HG02759 (cell line): ENCODE measurements around the gene SCNN1B.

Experiments
- ATAC-seq: cut with Tn5 transposase; IDR thresholded peaks from one replicate; pipeline ENCODE4 v1.9.1; 2021; ENCODE audit warnings: mild to moderate bottlenecking, moderate library complexity; ENCODE audit not compliant: unreplicated experiment

Gene SCNN1B

DNA sequence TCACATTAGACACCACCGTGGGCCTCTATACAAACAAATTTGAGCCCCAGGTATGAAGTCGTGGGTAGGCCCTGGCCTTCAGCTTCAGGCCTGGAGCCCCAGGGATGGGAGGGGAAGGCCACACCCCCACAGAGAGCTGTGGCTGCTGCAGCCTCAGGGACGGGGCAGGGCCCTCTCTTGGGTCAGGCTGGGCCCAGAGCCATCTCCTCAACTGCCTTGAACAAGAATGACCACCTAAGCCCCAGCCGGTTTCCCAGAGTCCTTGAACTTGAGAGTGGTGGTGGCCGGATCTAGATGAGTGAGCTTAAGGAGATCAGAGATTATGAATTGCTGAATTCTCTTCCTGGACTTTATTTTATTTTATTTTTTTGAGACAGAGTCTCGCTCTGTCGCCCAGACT is 18.6 kb downstream of the SCNN1B start:
- ATAC-seq = no peak

GRCh38 chr16:23321206-23321875 is 19.2 kb downstream of the SCNN1B start:
- ATAC-seq = no peak

- ATAC-seq = peak; percentile 55
Observed at GRCh38 chr16:23323224-23324030, 21.3 kb downstream of the SCNN1B start.

DNA sequence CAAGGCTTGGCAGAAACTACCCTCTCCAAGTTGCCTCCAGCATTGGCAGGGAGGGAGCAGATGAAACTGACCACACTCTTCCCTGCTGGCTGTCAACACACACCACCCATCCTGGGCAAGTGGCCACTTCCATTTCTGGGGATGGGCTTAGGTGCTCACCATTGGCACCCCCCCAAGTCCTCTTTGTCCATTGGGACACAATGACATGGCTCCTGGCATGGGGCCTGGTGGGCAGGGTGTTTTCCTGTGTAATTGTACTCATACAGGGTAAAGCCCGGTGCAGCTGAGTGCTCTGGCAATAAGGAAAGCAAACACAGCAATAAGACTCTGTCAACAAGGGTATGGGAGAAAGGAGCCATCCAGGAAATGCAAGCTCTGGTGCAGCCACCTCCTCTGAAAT is 22.6 kb downstream of the SCNN1B start:
- ATAC-seq = no peak

GRCh38 chr16:23327836-23328235 is 25.7 kb downstream of the SCNN1B start:
- ATAC-seq = no peak

DNA sequence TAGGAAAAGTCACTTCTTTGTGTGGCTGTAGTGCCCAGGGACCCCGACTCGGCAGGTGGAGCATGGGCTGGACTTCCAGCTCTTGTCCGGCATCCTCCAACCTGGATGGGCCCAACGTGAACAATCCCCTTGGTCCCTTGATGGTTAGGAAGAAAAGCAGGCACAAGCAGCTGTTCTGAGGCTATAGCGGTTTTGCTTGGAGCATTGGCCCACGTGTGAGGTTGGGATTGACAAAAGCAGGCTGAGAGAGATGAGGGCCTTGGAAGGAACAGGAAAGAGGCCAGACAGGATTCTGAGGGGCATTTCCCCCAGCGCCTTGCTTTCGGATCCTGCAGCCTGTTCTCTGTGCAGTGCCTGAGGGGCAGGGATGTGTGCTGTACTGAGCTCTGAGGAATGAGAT is 28.1 kb downstream of the SCNN1B start:
- ATAC-seq = no peak

DNA sequence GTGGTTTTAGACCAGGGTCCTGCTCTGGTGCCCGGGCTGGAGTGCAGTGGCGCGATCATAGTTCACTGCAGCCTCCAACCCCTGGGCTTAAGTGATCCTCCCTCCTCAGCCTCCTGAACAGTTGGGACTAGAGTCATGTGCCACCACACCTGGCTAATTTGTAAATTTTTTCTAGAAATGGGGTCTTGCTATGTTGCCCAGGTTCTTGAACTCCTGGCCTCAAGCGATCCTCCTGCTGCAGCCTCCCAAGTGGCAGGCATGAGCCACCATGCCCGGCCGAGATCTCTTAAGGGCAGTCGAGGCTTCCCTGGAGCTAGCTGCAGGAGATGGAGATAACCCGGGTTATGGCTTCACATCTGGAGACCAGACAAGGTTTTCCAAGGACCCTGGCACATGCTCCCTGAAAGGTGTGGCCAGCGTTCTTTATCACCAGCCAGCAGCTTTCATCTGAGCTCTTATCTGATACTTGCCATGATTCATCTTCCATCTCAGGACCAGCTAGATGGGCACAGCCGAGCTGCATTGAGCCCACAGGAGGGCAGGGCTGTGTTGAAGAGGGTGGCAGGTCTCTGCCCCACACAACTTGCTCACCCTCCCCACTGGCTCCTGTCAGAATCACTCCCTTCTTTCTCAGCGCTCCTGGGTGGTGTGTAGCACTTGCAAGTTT is 28.6 kb downstream of the SCNN1B start:
- no peak for ATAC-seq

GRCh38 chr16:23333034-23333579 is 31.0 kb downstream of the SCNN1B start:
- ATAC-seq = no peak

- ATAC-seq = no peak
Observed at GRCh38 chr16:23333831-23334456, 31.8 kb downstream of the SCNN1B start.

DNA sequence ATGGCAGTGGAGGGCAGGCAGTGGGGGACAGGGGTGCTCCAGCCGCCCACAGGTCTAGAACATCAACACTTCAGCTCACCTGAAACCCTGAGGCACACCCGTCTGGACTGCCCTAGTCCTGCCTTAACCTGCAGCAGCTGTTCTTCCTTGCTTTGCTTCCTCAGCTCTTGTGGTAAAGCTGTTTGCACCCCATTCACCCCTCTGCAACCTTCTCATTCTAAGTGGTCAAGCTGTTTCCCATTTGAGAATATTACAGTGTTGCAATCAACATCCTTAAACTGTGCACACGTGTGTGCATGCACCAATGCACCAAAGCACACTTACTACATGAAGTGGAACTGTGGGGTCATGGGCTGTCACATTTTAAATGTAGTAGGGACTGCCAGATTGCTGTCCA is 32.4 kb downstream of the SCNN1B start:
- no peak for ATAC-seq

GRCh38 chr16:23334950-23335349 is 32.8 kb downstream of the SCNN1B start:
- ATAC-seq = no peak

- ATAC-seq = no peak
Observed at GRCh38 chr16:23337836-23338550, 35.9 kb downstream of the SCNN1B start.

DNA sequence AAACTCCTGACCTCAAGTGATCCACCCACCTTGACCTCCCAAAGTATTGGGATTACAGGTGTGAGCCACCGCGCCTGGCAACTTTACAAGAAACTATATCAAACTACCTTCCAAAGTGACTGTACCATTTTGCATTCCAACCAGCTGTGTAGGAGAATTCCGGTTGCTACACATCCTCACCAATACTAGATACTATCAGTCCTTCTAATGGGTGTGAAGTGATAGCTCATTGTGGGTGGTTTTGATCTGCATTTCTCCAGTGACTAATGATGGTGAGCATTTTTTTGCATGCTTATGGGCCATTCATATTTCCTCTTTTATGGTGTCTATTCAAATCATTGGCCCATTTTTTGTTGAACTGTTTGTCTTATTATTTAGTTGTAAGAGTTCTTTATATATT is 37.7 kb downstream of the SCNN1B start:
- no peak for ATAC-seq

DNA sequence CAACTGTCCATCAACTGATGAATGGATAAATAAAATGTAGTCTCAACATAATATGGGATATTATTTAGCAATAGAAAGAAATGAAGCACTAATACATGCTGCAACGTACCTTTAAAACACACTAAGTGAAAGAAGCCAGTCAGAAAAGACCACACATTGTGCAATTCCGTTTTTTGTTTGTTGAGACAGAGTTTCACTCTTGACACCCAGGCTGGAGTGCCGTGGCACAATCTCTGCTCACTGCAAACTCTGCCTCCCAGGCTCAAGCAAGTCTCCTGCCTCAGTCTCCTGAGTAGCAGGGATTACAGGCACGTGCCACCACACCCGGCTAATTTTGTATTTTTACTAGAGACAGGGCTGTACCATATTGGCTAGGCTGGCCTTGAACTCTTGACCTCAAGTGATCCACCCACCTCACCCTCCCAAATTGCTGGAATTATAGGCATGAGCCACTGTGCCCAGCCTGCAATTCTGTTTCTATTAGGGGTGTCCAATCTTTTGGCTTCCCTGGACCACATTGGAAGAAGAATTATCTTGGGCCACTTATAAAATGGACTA is 40.1 kb downstream of the SCNN1B start:
- no peak for ATAC-seq

DNA sequence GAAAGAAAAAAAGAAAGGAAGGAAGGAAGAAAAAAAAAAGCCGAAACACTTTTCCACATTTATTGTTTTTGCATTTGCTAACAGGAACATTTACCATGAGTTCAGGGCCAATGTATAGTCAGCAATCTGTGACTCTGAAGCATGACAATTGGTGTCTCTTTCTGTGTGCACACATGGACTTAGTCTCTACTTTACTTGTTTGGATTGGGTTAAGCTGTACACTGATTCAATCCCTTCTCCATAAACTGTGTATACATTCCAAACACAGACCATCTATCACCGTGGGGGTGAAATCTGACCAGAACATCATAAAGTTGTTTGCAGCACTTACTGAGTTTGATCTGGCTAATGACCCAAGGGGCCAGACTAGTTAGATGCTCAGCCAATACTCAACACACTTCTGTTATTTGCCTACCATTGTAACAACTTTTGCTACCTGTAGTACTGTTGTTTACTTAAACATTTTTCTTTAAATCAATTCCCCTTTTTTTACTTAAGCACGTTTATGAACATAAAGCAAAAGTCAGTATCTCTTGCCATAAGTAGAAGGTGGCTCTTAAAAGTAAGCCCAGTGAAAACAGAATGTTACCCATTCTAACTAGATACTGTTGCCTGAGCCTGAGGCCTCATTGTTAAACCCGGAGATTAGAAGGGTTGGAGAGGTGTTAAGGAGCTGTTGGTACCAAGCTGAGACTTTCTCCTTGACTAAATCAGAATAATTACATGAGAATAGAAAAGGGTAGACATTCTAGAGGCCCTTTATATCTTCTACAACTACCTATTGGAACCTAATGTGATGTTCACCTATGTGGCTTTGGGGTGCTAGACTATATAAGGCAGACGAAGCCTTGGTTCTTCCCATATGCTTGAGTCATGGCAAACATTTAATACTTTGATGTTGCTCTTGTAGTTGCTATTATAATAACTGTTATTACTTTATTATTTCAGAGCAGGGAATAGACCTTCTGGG is 41.8 kb downstream of the SCNN1B start:
- no peak for ATAC-seq

DNA sequence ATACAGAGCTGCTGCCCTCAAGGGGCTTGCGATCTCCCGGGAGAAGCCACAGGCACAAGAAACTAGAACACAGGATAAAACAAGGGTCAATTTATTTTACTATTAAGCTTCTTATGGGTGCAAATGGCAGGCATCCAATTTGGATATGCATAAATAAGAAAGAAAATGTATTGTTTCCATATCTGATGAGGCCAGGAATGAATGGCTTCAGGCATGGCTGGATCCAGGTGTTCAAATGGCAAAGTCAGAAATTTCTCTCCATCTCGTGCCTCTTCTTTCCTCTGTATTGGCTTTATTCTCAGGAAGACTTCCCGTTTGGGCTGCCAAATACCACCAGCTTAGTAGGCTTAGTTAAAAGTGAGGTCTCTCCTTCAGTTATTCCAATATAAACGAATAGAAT is 43.1 kb downstream of the SCNN1B start:
- no peak for ATAC-seq

GRCh38 chr16:23348579-23349469 is 46.7 kb downstream of the SCNN1B start:
- ATAC-seq = no peak

GRCh38 chr16:23351360-23351759 is 49.3 kb downstream of the SCNN1B start:
- no peak for ATAC-seq
